Esophagus squamous epithelium (tissue), 5 donors: Measurements from ENCODE around the gene GATB. TPM values are rescaled to one million over a fixed set of nuclear protein-coding genes. Genes with fewer than 3 reads are reported as not detected.

Experiments
- DNase-seq: peaks from one replicate; lab custom pipeline; 2025; lab: John Stamatoyannopoulos, UW
- H3K27ac ChIP-seq, 4 donors: fragments of 200-600 bp; sonication (generic); one replicate each; pipeline ENCODE4 v1.5.1; 2016 to 2019; ENCODE audit warnings: mild to moderate bottlenecking in 1 of 4
- H3K27me3 ChIP-seq, 4 donors: fragments of 200-600 bp; sonication (generic); 1 replicate in 3 of 4; 2 replicates in 1 of 4; pipeline versions ENCODE4 v1.5.1 to v1.6.0; 2017 to 2021; ENCODE audit warnings: antibody characterized with exemption in 1 of 4
- H3K36me3 ChIP-seq, 3 donors: fragments of 200-600 bp; sonication (generic); one replicate each; pipeline ENCODE4 v1.5.1; 2016 to 2019
- H3K4me1 ChIP-seq, 3 donors: fragments of 200-600 bp; sonication (generic); one replicate each; pipeline ENCODE4 v1.5.1; 2017 to 2019
- H3K4me3 ChIP-seq, 4 donors: fragments of 200-600 bp; sonication (generic); 1 replicate in 3 of 4; 2 replicates in 1 of 4; pipeline ENCODE4 v1.5.1; 2016 to 2019; ENCODE audit warnings: mild to moderate bottlenecking in 2 of 4, moderate library complexity in 1 of 4
- H3K9me3 ChIP-seq, 3 donors: fragments of 200-600 bp; sonication (generic); one replicate each; pipeline ENCODE4 v1.5.1; 2016 to 2019
- POLR2A ChIP-seq, 4 donors: fragments of 450-650 bp; IDR thresholded peaks; one replicate each; pipeline ENCODE4 v1.6.1; 2017; ENCODE audit warnings: antibody characterized with exemption in 4 of 4, mild to moderate bottlenecking in 4 of 4, moderate library complexity in 3 of 4
- WGBS, 2 donors: methylation state at CpG; one replicate each; pipeline ENCODE4 v1.1.5; 2018; 5-methylcytosine and 5-hydroxymethylcytosine counted together
- intact Hi-C: fragments of 100-400 bp; cut with DNase I; formaldehyde crosslinking; loops from one replicate; pipeline ENCODE4 v1.15.0; 2022
- total RNA-seq, 4 donors: library from RNA; depleted of rRNA; stranded (reverse); fragments of >200 nt; gene quantifications; one replicate each; pipeline ENCODE4 v1.1.0, GENCODE V29; 2016
- TF ChIP-seq, protein P1 (sequence below), 6 experiments: fragments of 450-650 bp in 4 of 6; fragments of 200-600 bp in 2 of 6; sonication (generic) in 2 of 6; IDR thresholded peaks; one replicate each; pipeline ENCODE4 v1.5.1; 2016 to 2019; ENCODE audit warnings: antibody characterized with exemption in 6 of 6, mild to moderate bottlenecking in 4 of 6, moderate library complexity in 4 of 6
- donor health status: DM: yes; HTN: yes; CAD: no.

Gene GATB
- total RNA-seq, 4 donors from 2014 or later = 13.4 to 29.8 (median 24.2) TPM

- WGBS, 2 donors = 86% methylated on average over 4 of the region's 4 CpGs
- intact Hi-C loops = no loop called here
- Histone ChIP-seq H3K27me3 (no peaks in the 10 kb centered on the region), H3K4me1 (peaks cover 0 to 15% (median 0%) of the 10 kb centered on the region in 3 donors), H3K36me3 (peaks cover 0 to 24% (median 0%) of the 10 kb centered on the region in 3 donors), H3K9me3 (no peaks in the 10 kb centered on the region), H3K4me3 (no peak overlapping the region), H3K27ac (no peak overlapping the region)
- TF ChIP-seq, protein P1, sequence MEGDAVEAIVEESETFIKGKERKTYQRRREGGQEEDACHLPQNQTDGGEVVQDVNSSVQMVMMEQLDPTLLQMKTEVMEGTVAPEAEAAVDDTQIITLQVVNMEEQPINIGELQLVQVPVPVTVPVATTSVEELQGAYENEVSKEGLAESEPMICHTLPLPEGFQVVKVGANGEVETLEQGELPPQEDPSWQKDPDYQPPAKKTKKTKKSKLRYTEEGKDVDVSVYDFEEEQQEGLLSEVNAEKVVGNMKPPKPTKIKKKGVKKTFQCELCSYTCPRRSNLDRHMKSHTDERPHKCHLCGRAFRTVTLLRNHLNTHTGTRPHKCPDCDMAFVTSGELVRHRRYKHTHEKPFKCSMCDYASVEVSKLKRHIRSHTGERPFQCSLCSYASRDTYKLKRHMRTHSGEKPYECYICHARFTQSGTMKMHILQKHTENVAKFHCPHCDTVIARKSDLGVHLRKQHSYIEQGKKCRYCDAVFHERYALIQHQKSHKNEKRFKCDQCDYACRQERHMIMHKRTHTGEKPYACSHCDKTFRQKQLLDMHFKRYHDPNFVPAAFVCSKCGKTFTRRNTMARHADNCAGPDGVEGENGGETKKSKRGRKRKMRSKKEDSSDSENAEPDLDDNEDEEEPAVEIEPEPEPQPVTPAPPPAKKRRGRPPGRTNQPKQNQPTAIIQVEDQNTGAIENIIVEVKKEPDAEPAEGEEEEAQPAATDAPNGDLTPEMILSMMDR (IDR thresholded peaks at IDR 0.05) = no peak
- no peak for TF ChIP-seq POLR2A (IDR thresholded peaks at IDR 0.05)
- DNase-seq = no peak
Observed at GRCh38 chr4:151712777-151713176, 48.0 kb downstream of the GATB start.

GRCh38 chr4:151711646-151712045 lies 49.2 kb downstream of the GATB start:
- intact Hi-C loops = no loop called here
- Histone ChIP-seq H3K27me3 (no peaks in the 10 kb centered on the region), H3K4me1 (peaks cover 0 to 11% (median 0%) of the 10 kb centered on the region in 3 donors), H3K9me3 (no peaks in the 10 kb centered on the region), H3K4me3 (no peak overlapping the region), H3K27ac (peak overlapping the region in 2 of 4 donors; percentile 2 to 34), H3K36me3 (peaks cover 0 to 35% (median 0%) of the 10 kb centered on the region in 3 donors)
- DNase-seq = no peak
- TF ChIP-seq POLR2A (IDR thresholded peaks at IDR 0.05) = no peak
- TF ChIP-seq, protein P1 (IDR thresholded peaks at IDR 0.05) = no peak
- WGBS, 2 donors = 39 to 59% methylated on average over 2 to 7 of the region's 7 CpGs

DNA sequence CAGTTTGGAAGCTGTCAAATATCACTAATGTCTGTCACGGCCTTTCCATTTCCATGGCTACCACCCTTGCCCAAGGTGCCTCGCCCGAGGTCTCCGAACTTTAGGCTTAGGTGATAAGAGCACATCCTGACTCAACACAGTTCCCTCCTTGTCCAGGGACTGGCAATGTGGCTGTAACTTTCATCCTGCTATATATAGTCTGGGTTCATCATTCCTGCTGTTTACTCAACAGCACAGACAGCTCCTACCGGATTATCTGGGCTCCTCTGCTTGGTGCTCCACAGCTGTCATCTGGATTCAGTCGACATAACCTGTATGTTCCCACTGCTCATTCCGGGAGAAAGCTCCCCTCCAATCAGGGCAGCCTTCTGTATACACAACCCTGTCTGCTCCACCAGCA lies 51.2 kb downstream of the GATB start:
- WGBS, 2 donors = 89 to 96% methylated on average over 7 of the region's 7 CpGs
- TF ChIP-seq POLR2A (IDR thresholded peaks at IDR 0.05) = no peak
- TF ChIP-seq, protein P1 (IDR thresholded peaks at IDR 0.05) = no peak

GRCh38 chr4:151709071-151709470 lies 51.7 kb downstream of the GATB start:
- TF ChIP-seq, protein P1 (IDR thresholded peaks at IDR 0.05) = no peak
- TF ChIP-seq POLR2A (IDR thresholded peaks at IDR 0.05) = no peak
- Histone ChIP-seq H3K4me3 (no peak overlapping the region), H3K27ac (no peak overlapping the region), H3K4me1 (peaks cover 0 to 11% (median 0%) of the 10 kb centered on the region in 3 donors), H3K9me3 (no peaks in the 10 kb centered on the region), H3K27me3 (no peaks in the 10 kb centered on the region), H3K36me3 (peaks cover 0 to 43% (median 0%) of the 10 kb centered on the region in 3 donors)
- no peak for DNase-seq
- WGBS, 2 donors = 95 to 98% methylated on average over 6 of the region's 6 CpGs
- intact Hi-C loops = no loop called here

More for the DNA sequence above, 51.2 kb downstream of the GATB start:
- peaks cover 0 to 11% (median 0%) of the 10 kb centered on the region in 3 donors for H3K4me1 ChIP-seq
- intact Hi-C loops = no loop called here
- H3K27ac ChIP-seq = no peak overlapping the region
- no peaks in the 10 kb centered on the region for H3K9me3 ChIP-seq
- no peak for DNase-seq
- H3K4me3 ChIP-seq = no peak overlapping the region
- peaks cover 0 to 41% (median 0%) of the 10 kb centered on the region in 3 donors for H3K36me3 ChIP-seq
- no peaks in the 10 kb centered on the region for H3K27me3 ChIP-seq

- intact Hi-C loops = no loop called here
- H3K27me3 ChIP-seq = no peaks in the 10 kb centered on the region
- no peak for TF ChIP-seq POLR2A (IDR thresholded peaks at IDR 0.05)
- TF ChIP-seq, protein P1 (IDR thresholded peaks at IDR 0.05) = no peak
- H3K27ac ChIP-seq = no peak overlapping the region
- DNase-seq = no peak
- H3K9me3 ChIP-seq = no peaks in the 10 kb centered on the region
- peaks cover 0 to 11% (median 0%) of the 10 kb centered on the region in 3 donors for H3K4me1 ChIP-seq
- H3K36me3 ChIP-seq = peaks cover 0 to 49% (median 0%) of the 10 kb centered on the region in 3 donors
- WGBS, 2 donors = 94 to 95% methylated on average over 4 of the region's 4 CpGs
- no peak overlapping the region for H3K4me3 ChIP-seq
Observed at GRCh38 chr4:151708100-151708499, 52.7 kb downstream of the GATB start.
